RPMI7951 (cell line): Measurements from ENCODE around the gene CEP95. TPM values are rescaled to one million over a fixed set of nuclear protein-coding genes. Genes with fewer than 3 reads are reported as not detected.
A peak's percentile ranks its signal among the peaks of the same experiment; 100 is the strongest.

Source experiments
- DNase-seq: peaks from one replicate; pipeline ENCODE4 v3.0.0-alpha.2; 2012; ENCODE audit warnings: low read depth
- total RNA-seq: library from RNA; depleted of rRNA; stranded (reverse); fragments of >200 nt; shearing (Covaris generic); gene quantifications from 2 replicates; pipeline ENCODE4 v1.2.3, GENCODE V29; 2014

Gene CEP95
- total RNA-seq, 1 experiment from 2014 or later, result 18.0 TPM

- no peak for DNase-seq
Observed at GRCh38 chr17:64515419-64515818, 8.6 kb downstream of the CEP95 start.

- DNase-seq, result no peak
Observed at GRCh38 chr17:64515829-64516228, 9.1 kb downstream of the CEP95 start.

- no peak for DNase-seq
Observed at GRCh38 chr17:64519601-64520000, 12.8 kb downstream of the CEP95 start.

GRCh38 chr17:64520359-64520758, 13.6 kb downstream of the CEP95 start:
- no peak for DNase-seq

GRCh38 chr17:64527914-64528313, 21.1 kb downstream of the CEP95 start:
- DNase-seq, result no peak

- no peak for DNase-seq
Observed at GRCh38 chr17:64529221-64529620, 22.4 kb downstream of the CEP95 start.

- DNase-seq, result no peak
Observed at GRCh38 chr17:64531955-64532371, 25.2 kb downstream of the CEP95 start.

- no peak for DNase-seq
Observed at GRCh38 chr17:64532409-64532808, 25.6 kb downstream of the CEP95 start.

- no peak for DNase-seq
Observed at GRCh38 chr17:64533784-64534183, 27.0 kb downstream of the CEP95 start.

GRCh38 chr17:64534187-64534586, 27.4 kb downstream of the CEP95 start:
- DNase-seq, result peak; percentile 7

GRCh38 chr17:64535357-64535756, 28.6 kb downstream of the CEP95 start:
- no peak for DNase-seq

- DNase-seq, result no peak
Observed at GRCh38 chr17:64536913-64537312, 30.1 kb downstream of the CEP95 start.

- no peak for DNase-seq
Observed at GRCh38 chr17:64537488-64537887, 30.7 kb downstream of the CEP95 start.

GRCh38 chr17:64538508-64539130, 31.8 kb downstream of the CEP95 start:
- no peak for DNase-seq

- DNase-seq, result no peak
Observed at GRCh38 chr17:64540118-64540776, 33.5 kb downstream of the CEP95 start.

GRCh38 chr17:64544742-64545141, 38.0 kb downstream of the CEP95 start:
- no peak for DNase-seq

- no peak for DNase-seq
Observed at GRCh38 chr17:64546716-64547115, 39.9 kb downstream of the CEP95 start.

GRCh38 chr17:64547319-64547718, 40.5 kb downstream of the CEP95 start:
- no peak for DNase-seq

GRCh38 chr17:64551461-64551860, 44.7 kb downstream of the CEP95 start:
- DNase-seq, result no peak

GRCh38 chr17:64554028-64554637, 47.4 kb downstream of the CEP95 start:
- DNase-seq, result no peak

GRCh38 chr17:64555281-64555680, 48.5 kb downstream of the CEP95 start:
- DNase-seq, result no peak

GRCh38 chr17:64564098-64564497, 57.3 kb downstream of the CEP95 start:
- DNase-seq, result no peak

GRCh38 chr17:64565563-64565962, 58.8 kb downstream of the CEP95 start:
- no peak for DNase-seq
